Fibroblast of the aortic adventitia (primary cell): ENCODE data around the gene FADD. TPM values are rescaled to one million over a fixed set of nuclear protein-coding genes. Genes with fewer than 3 reads are reported as not detected.
"Not testable (repeated sequence)": the region's sequence is repeated elsewhere in the genome, so short reads cannot be mapped to it uniquely, and the experiment has no call there.

Source experiments
- DNase-seq: peaks from one replicate; pipeline ENCODE4 v3.0.0-alpha.2; 2010; ENCODE audit warnings: low read depth
- H3K4me3 ChIP-seq: 2 replicates; pipeline ENCODE4 v1.5.1; 2011; ENCODE audit warnings: low read depth, mild to moderate bottlenecking, control low read depth, low read length, moderate library complexity
- CTCF ChIP-seq: IDR thresholded peaks from 2 replicates; pipeline ENCODE4 v1.5.1; 2011; ENCODE audit warnings: mild to moderate bottlenecking, low read length, control low read depth, inconsistent platforms; ENCODE audit not compliant: insufficient read depth
- total RNA-seq: library from RNA; depleted of rRNA; stranded (reverse); fragments of >200 nt; gene quantifications from 2 replicates; pipeline ENCODE4 v1.2.3, GENCODE V29; 2012; ENCODE audit warnings: low replicate concordance

Gene FADD
- total RNA-seq, 1 donor, result 30.8 TPM

- no peak overlapping the region for H3K4me3 ChIP-seq
- no peak for DNase-seq
- no peak for TF ChIP-seq CTCF
Observed at GRCh38 chr11:70192666-70193410, 10.3 kb upstream of the FADD start.

- no peak for TF ChIP-seq CTCF
- DNase-seq, result no peak
- H3K4me3 ChIP-seq, result no peak overlapping the region
Observed at GRCh38 chr11:70193411-70194292, 9.4 kb upstream of the FADD start.

- no peak overlapping the region for H3K4me3 ChIP-seq
- no peak for DNase-seq
- TF ChIP-seq CTCF, result no peak
Observed at GRCh38 chr11:70194792-70195791, 8.0 kb upstream of the FADD start.

GRCh38 chr11:70200212-70200844, 2.8 kb upstream of the FADD start:
- TF ChIP-seq CTCF, result no peak
- peak; percentile 67 for DNase-seq
- no peak overlapping the region for H3K4me3 ChIP-seq

GRCh38 chr11:70201047-70201446, 2.0 kb upstream of the FADD start:
- not testable (repeated sequence) for H3K4me3 ChIP-seq

GRCh38 chr11:70201882-70202861, 924 bp upstream of the FADD start:
- peak; percentile 47 for DNase-seq
- no peak for TF ChIP-seq CTCF
- H3K4me3 ChIP-seq, result peak overlapping the region; percentile 76

More at GRCh38 chr11:70201047-70201446, 2.0 kb upstream of the FADD start:
- DNase-seq, result not testable (repeated sequence)
